ENCODE data around the gene RHBDF2.

The RHBDF2 gene

DNA sequence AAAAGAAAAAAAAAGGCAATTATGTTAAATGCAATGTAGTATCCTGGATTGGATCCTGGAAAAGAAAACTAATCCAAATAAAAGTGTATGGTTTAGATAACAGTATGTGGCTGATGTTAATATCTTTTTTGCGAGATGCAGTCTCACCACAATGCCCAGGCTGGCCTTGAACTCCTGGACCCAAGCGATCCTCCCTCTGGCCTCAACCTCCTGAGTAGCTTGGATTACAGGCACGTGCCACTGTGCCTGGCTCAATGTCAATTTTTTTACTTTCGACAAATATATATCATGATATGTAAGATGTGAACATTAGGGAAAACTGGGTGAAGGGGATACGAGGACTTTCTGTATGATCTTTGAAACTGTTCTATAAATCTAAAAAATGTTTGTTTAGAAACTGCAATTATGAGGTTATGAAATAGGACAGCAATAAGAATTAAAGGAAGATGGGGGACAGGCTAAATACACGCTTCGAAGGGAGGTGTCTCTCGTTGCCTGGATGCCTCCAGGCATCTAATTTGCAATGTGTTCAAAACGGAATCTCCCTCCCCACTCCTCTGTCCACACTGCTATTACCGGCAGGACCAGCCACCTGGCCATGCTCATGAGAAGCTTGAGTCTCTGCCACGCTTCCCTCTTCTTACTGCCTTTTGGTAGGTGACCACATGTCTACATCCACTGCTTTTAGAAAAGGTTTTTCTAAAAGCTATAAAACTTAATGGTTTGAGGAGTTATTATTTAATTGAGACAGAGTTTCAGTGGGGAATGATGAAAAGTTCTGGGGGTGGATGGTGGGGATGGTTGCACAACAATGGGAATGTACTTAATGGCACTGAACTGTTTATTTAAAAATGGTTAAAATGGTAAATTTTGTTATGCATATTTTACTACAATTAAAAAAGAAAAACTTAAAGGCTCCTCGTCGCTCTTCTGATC lies 63.5 kb downstream of the RHBDF2 start:
- DNase-seq (ENCODE audit: low read depth): no peak

DNA sequence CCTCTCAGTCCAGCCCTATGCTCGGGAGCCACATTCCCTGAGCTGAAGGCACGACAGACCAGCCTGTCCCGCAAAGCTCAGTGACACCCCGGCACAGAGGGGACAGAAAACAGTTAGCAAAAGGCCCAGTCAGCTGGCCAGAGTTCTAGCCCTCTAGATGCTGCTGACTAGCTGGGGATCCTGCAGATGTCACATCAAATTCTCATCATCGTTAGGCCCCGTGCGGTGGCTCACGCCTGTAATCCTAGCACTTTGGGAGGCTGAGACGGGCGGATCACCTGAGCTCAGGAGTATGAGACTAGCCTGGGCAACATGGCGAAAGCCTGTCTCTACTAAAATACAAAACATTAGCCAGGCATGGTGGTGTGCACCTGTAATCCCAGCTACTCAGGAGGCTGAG lies 65.5 kb downstream of the RHBDF2 start:
- no peak for DNase-seq (ENCODE audit: low read depth)

DNA sequence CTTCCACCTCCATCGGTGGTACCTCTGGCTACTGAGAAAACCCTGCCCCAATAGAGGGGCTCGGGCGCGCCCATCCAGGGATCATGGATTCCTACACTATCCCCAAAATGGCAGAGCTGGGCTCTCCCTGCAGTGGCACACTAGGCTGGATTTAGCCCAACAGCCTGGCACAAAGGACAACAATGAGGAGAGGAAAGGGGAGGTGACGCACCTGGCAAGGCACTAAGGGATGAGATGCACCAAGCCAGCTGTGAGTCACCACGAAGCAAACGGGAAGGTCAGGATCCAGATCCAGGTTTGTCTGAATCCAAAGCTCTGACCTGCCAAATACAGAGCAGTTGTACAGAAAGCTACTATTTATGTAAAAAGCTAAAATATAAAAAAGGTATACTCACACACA lies 66.4 kb downstream of the RHBDF2 start:
- DNase-seq (ENCODE audit: low read depth): no peak

DNA sequence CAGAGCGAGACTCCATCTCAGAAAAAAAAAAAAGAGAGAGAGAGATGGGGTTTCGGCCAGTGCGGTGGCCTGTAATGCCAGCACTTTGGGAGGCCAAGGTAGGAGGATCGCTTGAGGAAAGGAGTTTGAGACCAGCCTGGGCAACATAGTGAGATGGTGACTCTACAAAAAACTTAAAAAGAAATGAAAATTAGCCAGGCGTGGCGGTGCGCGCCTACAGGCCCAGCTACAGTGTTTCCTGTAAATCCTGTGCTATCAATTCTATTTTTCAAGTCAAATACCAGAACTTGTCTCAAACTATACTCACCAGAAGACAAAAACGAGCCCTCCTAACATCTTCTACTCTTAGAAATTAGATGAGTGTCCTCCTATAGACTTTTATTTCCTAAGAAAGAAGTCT lies 67.5 kb downstream of the RHBDF2 start:
- no peak for DNase-seq (ENCODE audit: low read depth)

DNA sequence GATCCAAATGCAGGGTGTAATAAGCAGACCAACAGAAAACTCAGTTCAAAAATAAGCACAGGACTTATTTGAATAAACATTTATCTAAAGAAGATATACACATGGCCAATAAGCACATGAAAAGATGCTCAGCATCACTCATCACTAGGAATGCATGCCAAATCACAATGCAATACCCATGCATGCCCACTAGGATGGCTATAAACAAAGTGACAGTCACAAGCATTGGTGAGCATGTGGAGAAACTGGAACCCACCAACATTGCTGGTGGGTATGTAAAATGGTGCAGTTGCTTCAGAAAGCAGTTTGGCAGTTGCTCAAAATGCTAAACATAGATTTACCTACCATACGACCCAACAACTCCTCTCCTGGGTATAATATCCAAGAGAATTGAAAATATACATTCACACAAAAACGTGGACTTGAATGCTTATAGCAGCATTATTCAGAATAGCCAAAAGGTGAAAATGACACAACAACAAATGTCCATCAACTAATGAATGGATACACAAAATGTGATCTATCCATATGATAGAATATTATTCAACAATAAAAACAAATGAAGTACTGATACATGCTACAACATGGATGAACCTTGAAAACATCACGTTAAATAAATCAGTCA lies 68.4 kb downstream of the RHBDF2 start:
- no peak for DNase-seq (ENCODE audit: low read depth)

DNA sequence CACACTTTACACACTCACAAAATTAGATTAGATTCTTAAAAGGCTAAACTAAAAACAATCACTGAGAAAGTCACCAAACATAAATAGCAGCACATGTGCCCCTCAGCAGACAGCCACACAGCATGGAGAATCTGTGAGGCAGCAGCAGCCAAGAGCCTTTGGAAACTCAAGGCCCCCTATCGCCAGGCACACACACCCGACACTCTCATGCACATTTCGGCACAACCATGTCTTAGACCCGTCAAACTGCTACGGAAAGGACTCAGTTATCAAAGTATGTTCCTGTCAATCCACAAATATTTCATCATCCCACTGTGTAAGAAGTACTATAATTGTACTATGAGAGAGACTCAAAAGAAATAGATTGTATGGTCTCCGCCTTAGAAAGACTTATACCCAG lies 69.2 kb downstream of the RHBDF2 start:
- DNase-seq (ENCODE audit: low read depth): no peak

DNA sequence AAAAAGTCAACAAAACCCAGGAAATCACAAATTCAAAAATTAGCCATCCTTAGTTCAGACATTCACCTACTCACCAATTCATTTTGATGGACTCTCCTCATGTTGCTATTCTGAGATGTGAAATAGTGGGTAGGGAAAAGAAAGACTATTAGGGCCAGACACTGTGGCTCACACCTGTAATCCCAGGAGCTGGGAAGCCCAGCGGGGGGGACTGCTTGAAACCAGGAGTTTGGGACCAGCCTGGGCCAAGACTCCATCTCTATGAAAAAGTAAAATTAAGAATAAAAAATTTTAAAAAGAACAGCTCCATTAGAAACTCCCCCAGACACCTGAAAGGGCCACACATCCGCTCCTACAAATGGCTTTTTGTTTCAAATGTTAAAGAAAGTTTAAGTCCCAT lies 69.7 kb downstream of the RHBDF2 start:
- no peak for DNase-seq (ENCODE audit: low read depth)

DNA sequence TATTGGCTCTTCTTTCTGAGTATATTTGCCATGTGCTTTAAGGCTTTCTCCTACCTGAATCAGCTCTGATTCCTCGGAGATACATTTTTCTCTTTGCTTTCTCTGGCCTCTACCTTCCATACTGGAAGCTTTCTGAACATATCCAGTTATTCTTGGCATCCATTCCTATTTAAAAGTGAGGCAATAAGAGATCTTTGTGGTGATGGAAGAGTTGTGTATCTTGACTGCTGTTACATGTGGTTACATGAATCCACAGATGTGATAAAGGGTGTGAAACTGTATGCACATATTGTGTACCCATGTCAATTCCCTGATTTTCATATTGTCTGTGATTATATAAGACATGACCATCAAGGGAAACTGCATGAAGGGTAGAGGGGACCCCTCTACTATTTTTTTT lies 72.7 kb downstream of the RHBDF2 start:
- DNase-seq (ENCODE audit: low read depth): no peak

DNA sequence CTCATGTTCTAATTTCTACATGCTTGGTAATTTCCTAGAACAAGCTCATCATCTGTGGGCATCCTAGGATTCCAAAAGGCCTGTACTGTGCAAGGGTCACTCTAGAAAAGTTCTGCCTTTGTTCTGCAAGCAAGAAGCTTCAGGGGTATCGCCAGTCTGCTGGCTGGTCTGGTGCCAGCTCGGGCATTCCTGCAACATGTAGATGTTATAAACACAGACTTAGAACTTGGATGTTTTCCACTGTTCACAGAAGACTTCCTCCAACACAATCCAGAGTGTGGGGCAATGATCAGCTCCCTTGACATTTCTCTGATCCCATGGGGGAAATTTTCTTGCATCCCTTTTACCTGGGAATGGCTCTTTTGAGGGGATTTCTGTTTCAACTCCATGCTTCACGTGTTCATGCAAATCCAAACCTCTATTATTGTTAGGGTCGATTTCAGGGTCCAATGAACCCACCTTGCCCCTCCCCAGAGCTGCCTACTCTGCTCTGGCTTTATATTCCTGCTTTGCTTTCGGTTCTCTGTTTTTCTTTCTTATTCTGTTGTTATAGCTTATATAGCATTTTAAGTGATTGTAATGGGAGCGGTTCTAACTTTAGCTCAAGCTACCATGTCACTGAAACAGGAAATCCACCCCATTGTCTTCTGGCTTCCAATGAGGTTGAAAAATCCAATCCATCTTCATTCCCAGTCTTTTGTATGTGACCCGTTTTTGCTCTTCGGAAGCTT lies 73.6 kb downstream of the RHBDF2 start:
- no peak for DNase-seq (ENCODE audit: low read depth)

DNA sequence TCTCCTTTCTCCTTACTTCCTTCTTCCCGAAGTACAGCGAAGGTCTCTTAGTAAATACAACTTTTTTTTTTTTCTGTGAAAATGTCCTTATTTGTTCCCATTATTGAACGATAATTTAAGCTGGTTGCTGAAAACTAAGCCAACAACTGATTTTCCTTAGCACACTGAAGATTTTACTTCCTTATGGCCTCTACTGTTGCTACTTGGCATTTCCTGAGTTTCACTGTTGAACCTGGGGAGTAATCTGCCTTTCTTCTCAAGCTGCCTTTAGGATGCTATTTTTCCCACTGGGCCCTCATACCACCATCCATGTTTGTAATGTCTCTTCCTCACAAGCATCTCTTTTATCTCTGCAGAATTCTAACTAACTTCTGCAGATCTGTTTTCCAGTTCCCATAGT lies 74.4 kb downstream of the RHBDF2 start:
- DNase-seq (ENCODE audit: low read depth): no peak

DNA sequence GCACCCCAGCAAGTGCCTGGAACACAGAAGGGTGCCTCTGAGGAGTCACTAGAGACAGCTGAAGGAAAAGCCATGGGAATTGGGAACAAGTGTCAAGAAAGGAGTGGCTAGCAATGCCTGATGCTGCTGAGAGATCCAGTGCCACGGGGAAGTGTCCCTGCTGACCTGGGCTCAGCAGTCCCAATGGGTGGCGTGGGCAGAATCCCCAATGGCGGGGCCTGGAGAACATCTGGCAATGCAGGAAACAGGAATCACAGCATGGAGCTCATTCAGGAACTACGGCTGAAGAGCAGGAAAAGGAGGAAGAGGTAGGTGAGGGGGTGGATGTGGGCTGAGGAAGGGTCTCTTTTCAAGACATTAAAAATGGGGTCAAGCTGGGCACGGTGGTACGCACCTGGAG lies 78.4 kb downstream of the RHBDF2 start:
- DNase-seq (ENCODE audit: low read depth): no peak

DNA sequence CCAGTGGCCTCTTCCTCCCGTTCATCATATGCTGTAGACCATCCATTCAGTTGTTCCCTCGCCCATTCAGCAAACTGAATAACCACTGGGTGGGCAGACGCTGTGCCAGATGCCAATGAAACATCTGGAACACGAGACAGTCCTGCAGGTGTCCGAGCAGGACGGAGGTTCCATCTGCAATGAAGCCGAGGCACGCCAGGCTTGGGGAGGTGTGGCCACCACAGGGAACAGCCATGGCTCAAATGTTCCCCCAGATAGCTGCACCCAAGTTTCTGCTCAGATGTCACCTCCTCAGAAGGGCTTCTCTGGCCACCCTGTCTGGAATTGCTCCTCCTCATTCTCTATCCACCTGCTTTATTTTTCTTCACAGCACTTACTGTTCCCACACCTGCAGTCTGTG lies 78.8 kb downstream of the RHBDF2 start:
- DNase-seq (ENCODE audit: low read depth): no peak

DNA sequence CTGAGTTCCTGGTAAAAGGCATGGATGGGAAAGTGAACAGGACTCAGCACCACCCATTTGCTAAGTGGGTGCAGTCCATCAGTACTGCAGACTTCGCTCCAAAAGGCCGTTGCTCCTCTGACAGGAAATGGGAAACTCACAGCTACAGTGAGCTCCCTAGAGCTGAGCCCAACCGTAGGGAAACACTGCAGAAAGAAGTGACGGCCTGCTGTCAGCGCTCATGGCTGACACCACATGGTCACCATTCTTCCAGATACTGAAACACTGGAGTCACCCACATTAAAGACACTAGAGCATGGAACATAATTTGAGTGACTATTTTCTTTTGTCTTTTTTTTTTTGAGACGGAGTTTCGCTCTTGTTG lies 80.2 kb downstream of the RHBDF2 start:
- DNase-seq (ENCODE audit: low read depth): no peak
